ENCODE measurements around the gene CALCOCO2.
A peak's percentile ranks its signal among the peaks of the same experiment; 100 is the strongest.

The CALCOCO2 gene

DNA sequence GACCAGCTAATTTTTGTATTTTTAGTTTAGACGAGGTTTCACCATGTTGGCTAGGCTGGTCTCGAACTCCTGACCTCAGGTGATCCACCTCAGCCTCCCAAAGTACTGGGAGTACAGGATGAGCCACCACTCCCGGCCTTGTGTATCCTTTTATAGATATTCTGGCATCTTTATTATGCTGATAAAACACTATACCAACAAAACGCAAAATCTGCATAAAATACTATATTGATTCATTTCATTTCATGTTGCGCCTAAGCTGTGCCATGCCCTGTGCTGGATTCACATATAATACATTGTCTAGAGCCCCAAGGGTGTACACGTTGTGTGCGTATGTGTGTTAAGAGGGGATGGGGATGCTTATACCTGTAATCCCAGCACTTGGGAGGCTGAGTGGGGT, 73.6 kb downstream of the CALCOCO2 start:
- no peaks in the 10 kb centered on the region for H3K27me3 ChIP-seq
- no peak overlapping the region for H3K4me3 ChIP-seq (ENCODE audit: low read depth in 1 of 2, low read length in 1 of 2)
- H3K36me3 ChIP-seq = no peaks in the 10 kb centered on the region
- H3K27ac ChIP-seq = no peak overlapping the region
- peaks cover 11 to 14% of the 10 kb centered on the region in 2 experiments for H3K4me1 ChIP-seq (ENCODE audit: control insufficient read depth in 1 of 2, insufficient read depth in 1 of 2, low read depth in 1 of 2, low read length in 1 of 2)
- TF ChIP-seq, protein P1, sequence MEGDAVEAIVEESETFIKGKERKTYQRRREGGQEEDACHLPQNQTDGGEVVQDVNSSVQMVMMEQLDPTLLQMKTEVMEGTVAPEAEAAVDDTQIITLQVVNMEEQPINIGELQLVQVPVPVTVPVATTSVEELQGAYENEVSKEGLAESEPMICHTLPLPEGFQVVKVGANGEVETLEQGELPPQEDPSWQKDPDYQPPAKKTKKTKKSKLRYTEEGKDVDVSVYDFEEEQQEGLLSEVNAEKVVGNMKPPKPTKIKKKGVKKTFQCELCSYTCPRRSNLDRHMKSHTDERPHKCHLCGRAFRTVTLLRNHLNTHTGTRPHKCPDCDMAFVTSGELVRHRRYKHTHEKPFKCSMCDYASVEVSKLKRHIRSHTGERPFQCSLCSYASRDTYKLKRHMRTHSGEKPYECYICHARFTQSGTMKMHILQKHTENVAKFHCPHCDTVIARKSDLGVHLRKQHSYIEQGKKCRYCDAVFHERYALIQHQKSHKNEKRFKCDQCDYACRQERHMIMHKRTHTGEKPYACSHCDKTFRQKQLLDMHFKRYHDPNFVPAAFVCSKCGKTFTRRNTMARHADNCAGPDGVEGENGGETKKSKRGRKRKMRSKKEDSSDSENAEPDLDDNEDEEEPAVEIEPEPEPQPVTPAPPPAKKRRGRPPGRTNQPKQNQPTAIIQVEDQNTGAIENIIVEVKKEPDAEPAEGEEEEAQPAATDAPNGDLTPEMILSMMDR (IDR thresholded peaks at IDR 0.05) = no peak
- H3K9me3 ChIP-seq = no peaks in the 10 kb centered on the region

DNA sequence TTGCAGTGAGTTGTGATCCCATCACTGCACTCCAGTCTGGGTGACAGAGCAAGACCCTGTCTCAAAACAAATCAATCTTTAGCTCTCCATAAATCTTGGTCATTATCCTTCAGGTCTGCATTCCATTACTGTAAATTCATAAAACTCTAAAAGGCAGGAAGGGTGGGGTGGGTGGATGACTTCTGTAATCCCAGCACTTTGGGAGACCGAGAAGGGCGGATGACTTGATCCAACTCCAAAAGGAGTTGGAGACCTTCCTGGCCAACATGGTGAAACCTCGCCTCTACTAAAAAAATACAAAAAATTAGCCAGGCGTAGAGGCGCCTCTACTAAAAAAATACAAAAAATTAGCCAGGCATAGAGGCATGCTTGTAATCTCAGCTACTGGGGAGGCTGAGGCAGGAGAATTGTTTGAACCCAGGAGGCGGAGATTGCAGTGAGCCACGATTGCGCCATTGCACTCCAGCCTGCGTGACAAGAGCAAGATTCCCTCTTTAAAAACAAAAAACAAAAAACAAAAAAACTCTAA, 75.2 kb downstream of the CALCOCO2 start:
- H3K36me3 ChIP-seq = peaks cover 8% of the 10 kb centered on the region
- H3K27me3 ChIP-seq = no peaks in the 10 kb centered on the region
- H3K4me1 ChIP-seq (ENCODE audit: control insufficient read depth in 1 of 2, insufficient read depth in 1 of 2, low read depth in 1 of 2, low read length in 1 of 2) = peaks cover 24 to 30% of the 10 kb centered on the region in 2 experiments
- TF ChIP-seq, protein P1 (IDR thresholded peaks at IDR 0.05) = no peak
- H3K9me3 ChIP-seq = no peaks in the 10 kb centered on the region
- H3K4me3 ChIP-seq (ENCODE audit: low read depth in 1 of 2, low read length in 1 of 2) = no peak overlapping the region
- no peak overlapping the region for H3K27ac ChIP-seq

DNA sequence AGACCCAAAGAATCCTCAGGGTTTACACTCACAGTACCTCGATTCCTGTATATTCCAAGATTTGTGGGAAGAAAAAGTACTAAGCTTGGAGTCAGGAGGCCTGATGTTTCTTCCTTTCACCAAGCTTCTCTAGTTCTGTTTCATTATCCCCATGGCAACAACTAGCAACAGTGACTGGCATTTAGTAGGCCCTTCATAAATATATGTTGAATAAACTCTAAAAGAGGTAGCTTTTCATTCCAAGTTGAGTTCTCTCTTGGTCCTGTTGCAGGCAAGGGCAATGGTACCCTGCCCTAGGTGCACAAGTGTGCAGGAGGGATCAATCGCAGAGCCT, 76.8 kb downstream of the CALCOCO2 start:
- no peaks in the 10 kb centered on the region for H3K9me3 ChIP-seq
- peak overlapping the region; percentile 67 to 73 for H3K4me3 ChIP-seq (ENCODE audit: low read depth in 1 of 2, low read length in 1 of 2)
- no peaks in the 10 kb centered on the region for H3K27me3 ChIP-seq
- peaks cover 18% of the 10 kb centered on the region for H3K36me3 ChIP-seq
- TF ChIP-seq, protein P1 (IDR thresholded peaks at IDR 0.05) = no peak
- peak overlapping the region; percentile 93 for H3K27ac ChIP-seq
- peaks cover 24 to 31% of the 10 kb centered on the region in 2 experiments for H3K4me1 ChIP-seq (ENCODE audit: control insufficient read depth in 1 of 2, insufficient read depth in 1 of 2, low read depth in 1 of 2, low read length in 1 of 2)

DNA sequence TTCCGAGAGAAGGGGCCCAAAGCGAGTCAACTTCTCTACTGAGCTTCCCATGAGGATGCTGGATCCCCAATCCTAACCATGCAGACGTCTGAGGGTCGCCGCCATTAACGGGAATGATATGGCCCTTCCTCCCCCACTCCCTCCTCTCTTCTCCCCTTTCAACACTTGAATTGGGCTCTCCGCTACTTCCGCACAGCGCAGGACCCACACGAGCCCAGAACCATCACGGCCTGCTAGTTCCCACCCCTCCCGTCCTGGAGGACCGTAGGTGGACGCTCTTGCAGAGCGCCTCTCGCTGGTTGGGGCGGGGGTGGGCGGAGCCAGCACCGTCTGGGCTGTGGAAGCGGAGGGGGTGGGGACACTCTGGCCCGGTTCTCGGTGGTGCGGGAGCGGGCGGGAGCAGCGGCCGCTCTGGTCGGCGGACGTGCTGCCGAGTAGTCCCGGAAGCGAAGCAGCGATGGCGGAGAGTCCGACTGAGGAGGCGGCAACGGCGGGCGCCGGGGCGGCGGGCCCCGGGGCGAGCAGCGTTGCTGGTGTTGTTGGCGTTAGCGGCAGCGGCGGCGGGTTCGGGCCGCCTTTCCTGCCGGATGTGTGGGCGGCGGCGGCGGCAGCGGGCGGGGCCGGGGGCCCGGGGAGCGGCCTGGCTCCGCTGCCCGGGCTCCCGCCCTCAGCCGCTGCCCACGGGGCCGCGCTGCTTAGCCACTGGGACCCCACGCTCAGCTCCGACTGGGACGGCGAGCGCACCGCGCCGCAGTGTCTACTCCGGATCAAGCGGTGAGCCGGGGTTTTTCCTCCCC, 77.4 kb downstream of the CALCOCO2 start, which contains the start of gene UBE2Z:
Gene UBE2Z, plus strand, starts transcription at position 361 of the 797 bp plus-strand sequence. Its CDS starts 97 bp downstream, at position 458.
- H3K27ac ChIP-seq = peak within 1 kb of the TSS; percentile 93
- H3K9me3 ChIP-seq = no peaks in the 10 kb centered on the region
- TF ChIP-seq, protein P1 (IDR thresholded peaks at IDR 0.05) = peak; percentile 66
- H3K4me3 ChIP-seq (ENCODE audit: low read depth in 1 of 2, low read length in 1 of 2) = peak within 1 kb of the TSS; percentile 67 to 73
- H3K4me1 ChIP-seq (ENCODE audit: control insufficient read depth in 1 of 2, insufficient read depth in 1 of 2, low read depth in 1 of 2, low read length in 1 of 2) = peaks cover 24 to 31% of the 10 kb centered on the region in 2 experiments
- no peaks in the 10 kb centered on the region for H3K27me3 ChIP-seq
- peaks cover 23% of the 10 kb centered on the region for H3K36me3 ChIP-seq

DNA sequence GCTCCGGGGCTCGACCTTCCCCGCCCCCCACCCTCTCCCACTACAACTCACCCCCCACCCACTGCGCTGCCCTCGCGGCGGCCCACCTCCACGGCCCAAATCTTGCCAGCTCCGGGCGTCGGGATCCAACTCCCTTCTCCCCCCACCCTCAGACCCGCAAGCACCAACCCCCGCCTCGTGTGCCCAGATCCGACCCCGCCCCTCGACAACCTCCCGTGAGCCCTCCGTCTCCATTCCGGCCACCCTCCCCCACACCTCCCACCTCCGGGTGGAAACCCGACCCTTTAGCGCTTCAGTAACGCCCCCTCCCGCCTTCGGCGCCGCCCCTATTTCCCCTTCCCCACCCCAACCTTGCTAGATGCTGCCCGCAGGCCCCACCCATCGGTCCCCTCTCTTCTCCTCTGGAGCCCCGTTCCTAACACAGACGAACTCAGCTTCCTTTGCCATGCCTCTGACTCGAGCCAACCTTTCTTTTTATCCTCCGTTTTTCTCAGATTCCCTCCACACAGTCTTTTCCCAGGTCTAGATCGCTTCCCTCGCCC, 78.1 kb downstream of the CALCOCO2 start:
- peak overlapping the region; percentile 93 for H3K27ac ChIP-seq
- H3K27me3 ChIP-seq = no peaks in the 10 kb centered on the region
- H3K9me3 ChIP-seq = no peaks in the 10 kb centered on the region
- H3K36me3 ChIP-seq = peaks cover 30% of the 10 kb centered on the region
- TF ChIP-seq, protein P1 (IDR thresholded peaks at IDR 0.05) = no peak
- peaks cover 24 to 31% of the 10 kb centered on the region in 2 experiments for H3K4me1 ChIP-seq (ENCODE audit: control insufficient read depth in 1 of 2, insufficient read depth in 1 of 2, low read depth in 1 of 2, low read length in 1 of 2)
- H3K4me3 ChIP-seq (ENCODE audit: low read depth in 1 of 2, low read length in 1 of 2) = peak overlapping the region; percentile 67 to 73
